Prostate gland (tissue), 2 donors: ENCODE measurements around the gene GPR162. TPM values are rescaled to one million over a fixed set of nuclear protein-coding genes. Genes with fewer than 3 reads are reported as not detected.

Source experiments
- DNase-seq: peaks from one replicate; pipeline ENCODE4 v3.0.0-alpha.2; 2019; ENCODE audit warnings: low spot score
- H3K27ac ChIP-seq, 2 donors: fragments of 200-600 bp; sonication (generic); 2 replicates each; pipeline ENCODE4 v1.5.1; 2017 to 2019
- H3K27me3 ChIP-seq: fragments of 200-600 bp; sonication (generic); replicated peaks from 2 replicates; pipeline ENCODE4 v1.5.1; 2019; ENCODE audit not compliant: insufficient read depth
- H3K36me3 ChIP-seq, 2 donors: fragments of 200-600 bp; sonication (generic); 1 replicate in 1 of 2; 2 replicates in 1 of 2; pipeline versions ENCODE4 v1.5.1 to v1.8.1; 2017 to 2019
- H3K4me1 ChIP-seq: fragments of 200-600 bp; sonication (generic); replicated peaks from 2 replicates; pipeline ENCODE4 v1.5.1; 2019
- H3K4me3 ChIP-seq, 2 donors: fragments of 200-600 bp; sonication (generic); 2 replicates each; pipeline ENCODE4 v1.5.1; 2017 to 2019
- H3K9me3 ChIP-seq: fragments of 200-600 bp; sonication (generic); 2 replicates; pipeline ENCODE4 v1.5.1; 2017
- CTCF ChIP-seq, 4 experiments: fragments of 200-600 bp in 2 of 4; fragments of 450-650 bp in 2 of 4; sonication (generic) in 2 of 4; IDR thresholded peaks; 1 replicate in 3 of 4; 2 replicates in 1 of 4; pipeline ENCODE4 v1.5.1; 2016 to 2019; ENCODE audit warnings: antibody characterized with exemption in 4 of 4, mild to moderate bottlenecking in 2 of 4, moderate library complexity in 2 of 4
- POLR2A ChIP-seq: fragments of 450-650 bp; IDR thresholded peaks from one replicate; pipeline ENCODE4 v1.6.1; 2016; ENCODE audit warnings: antibody characterized with exemption, mild to moderate bottlenecking
- POLR2AphosphoS5 ChIP-seq: sonication (generic); formaldehyde crosslinking; IDR thresholded peaks from one replicate; pipeline ENCODE4 v1.6.1; 2017; ENCODE audit warnings: antibody characterized with exemption
- whole genome bisulfite sequencing: methylation state at CpG from one replicate; pipeline ENCODE4 v1.1.5; 2018; 5-methylcytosine and 5-hydroxymethylcytosine counted together
- intact Hi-C: fragments of 100-400 bp; cut with DNase I; formaldehyde crosslinking; loops from one replicate; pipeline ENCODE4 v1.14.2; 2022
- total RNA-seq, 2 donors: library from RNA; depleted of rRNA; stranded (reverse); fragments of >200 nt; gene quantifications; one replicate each; pipeline ENCODE4 v1.1.0, GENCODE V29; 2016

Gene GPR162
- total RNA-seq, 2 donors from 2014 or later, result 4.3 to 4.4 TPM

- H3K4me3 ChIP-seq, result no peak overlapping the region
- 86% methylated on average over 12 of the region's 12 CpGs for WGBS
- intact Hi-C loops, result no loop called here
- no peaks in the 10 kb centered on the region for H3K9me3 ChIP-seq
- DNase-seq, result no peak
- no peaks in the 10 kb centered on the region for H3K27me3 ChIP-seq
- peaks cover 0 to 4% of the 10 kb centered on the region in 2 donors for H3K36me3 ChIP-seq
- H3K27ac ChIP-seq, result no peak overlapping the region
- TF ChIP-seq CTCF (IDR thresholded peaks at IDR 0.05), result no peak
- no peak for TF ChIP-seq POLR2AphosphoS5
- TF ChIP-seq POLR2A, result no peak
- H3K4me1 ChIP-seq, result no peaks in the 10 kb centered on the region
These were observed 9.9 kb downstream of the GPR162 start for GRCh38 chr12:6831450-6831995.

GRCh38 chr12:6832125-6832524, 10.5 kb downstream of the GPR162 start:
- H3K9me3 ChIP-seq, result no peaks in the 10 kb centered on the region
- no peak for DNase-seq
- H3K4me3 ChIP-seq, result no peak overlapping the region
- peaks cover 0 to 4% of the 10 kb centered on the region in 2 donors for H3K36me3 ChIP-seq
- WGBS, result 94% methylated on average over 4 of the region's 4 CpGs
- no peak overlapping the region for H3K27ac ChIP-seq
- H3K27me3 ChIP-seq, result no peaks in the 10 kb centered on the region
- TF ChIP-seq CTCF (IDR thresholded peaks at IDR 0.05) (no peak), POLR2AphosphoS5 (no peak), POLR2A (no peak)
- no peaks in the 10 kb centered on the region for H3K4me1 ChIP-seq
- intact Hi-C loops, result no loop called here

- intact Hi-C loops, result no loop called here
- 56% methylated on average over 6 of the region's 6 CpGs for WGBS
- no peak for DNase-seq
- H3K4me1 ChIP-seq, result no peaks in the 10 kb centered on the region
- H3K9me3 ChIP-seq, result no peaks in the 10 kb centered on the region
- no peak overlapping the region for H3K4me3 ChIP-seq
- no peaks in the 10 kb centered on the region for H3K27me3 ChIP-seq
- TF ChIP-seq CTCF (IDR thresholded peaks at IDR 0.05), result no peak
- no peak for TF ChIP-seq POLR2A
- no peak for TF ChIP-seq POLR2AphosphoS5
- peaks cover 0 to 4% of the 10 kb centered on the region in 2 donors for H3K36me3 ChIP-seq
- no peak overlapping the region for H3K27ac ChIP-seq
These were observed 11.7 kb downstream of the GPR162 start for GRCh38 chr12:6833189-6833890.

GRCh38 chr12:6834254-6834653, 12.6 kb downstream of the GPR162 start:
- H3K27me3 ChIP-seq, result no peaks in the 10 kb centered on the region
- no peak overlapping the region for H3K4me3 ChIP-seq
- H3K4me1 ChIP-seq, result no peaks in the 10 kb centered on the region
- intact Hi-C loops, result no loop called here
- no peaks in the 10 kb centered on the region for H3K9me3 ChIP-seq
- no peak overlapping the region for H3K27ac ChIP-seq
- peaks cover 0 to 4% of the 10 kb centered on the region in 2 donors for H3K36me3 ChIP-seq
- DNase-seq, result no peak
- TF ChIP-seq CTCF (IDR thresholded peaks at IDR 0.05), result no peak
- no peak for TF ChIP-seq POLR2A
- TF ChIP-seq POLR2AphosphoS5, result no peak
- WGBS, result 55% methylated on average over 1 of the region's 1 CpG

- no peaks in the 10 kb centered on the region for H3K27me3 ChIP-seq
- H3K4me3 ChIP-seq, result no peak overlapping the region
- DNase-seq, result no peak
- TF ChIP-seq CTCF (IDR thresholded peaks at IDR 0.05), result no peak
- no peak for TF ChIP-seq POLR2A
- TF ChIP-seq POLR2AphosphoS5, result no peak
- no peaks in the 10 kb centered on the region for H3K9me3 ChIP-seq
- intact Hi-C loops, result no loop called here
- no peak overlapping the region for H3K27ac ChIP-seq
- H3K36me3 ChIP-seq, result peaks cover 0 to 4% of the 10 kb centered on the region in 2 donors
- no peaks in the 10 kb centered on the region for H3K4me1 ChIP-seq
- 66% methylated on average over 5 of the region's 5 CpGs for WGBS
These were observed 13.3 kb downstream of the GPR162 start for GRCh38 chr12:6834873-6835272.
